Kidney tubule cell (primary cell): ENCODE measurements around the gene MTRR.

ENCODE experiments used
- DNase-seq: peaks from one replicate; pipeline ENCODE4 v3.0.0-alpha.2; 2018; ENCODE audit warnings: low spot score

MTRR gene

DNA sequence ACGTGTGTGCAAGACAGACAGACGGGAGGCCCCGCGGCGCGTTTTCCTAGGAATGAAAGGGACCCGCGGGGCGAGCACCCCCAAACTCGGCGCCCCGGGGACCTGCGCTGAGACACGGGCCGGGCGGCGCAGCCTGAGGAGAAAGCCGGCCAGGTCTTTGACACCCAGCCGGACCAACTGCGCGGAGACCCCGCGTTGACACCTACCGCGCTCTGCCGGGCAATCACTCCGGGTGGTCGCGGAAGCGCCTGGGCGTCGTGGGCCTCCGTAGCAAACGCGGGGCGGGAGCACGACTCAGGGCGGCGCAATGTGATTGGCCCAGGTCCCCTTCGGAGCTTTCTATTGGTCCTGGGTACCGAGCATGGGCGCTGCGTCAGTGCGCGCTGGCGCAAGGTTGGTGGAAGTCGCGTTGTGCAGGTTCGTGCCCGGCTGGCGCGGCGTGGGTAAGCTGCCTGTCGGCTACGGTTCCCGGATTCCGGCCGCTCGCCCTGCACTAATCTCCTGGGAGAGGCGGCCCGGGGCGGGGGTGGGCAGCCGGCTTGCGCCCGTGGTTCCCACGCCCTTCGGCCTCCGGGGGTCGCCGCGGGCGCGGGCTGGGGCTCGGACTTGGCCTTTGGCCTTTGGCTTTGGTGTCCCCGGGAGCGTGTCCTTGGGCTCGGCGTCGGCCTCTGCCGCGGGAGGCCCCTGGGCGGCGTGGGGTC lies at the start of gene MTRR, which contains the start of gene FASTKD3:
TSS of gene MTRR (plus strand) at position 376 of the 701 bp plus-strand sequence. CDS start 1,647 bp downstream, outside the sequence.
TSS of gene FASTKD3 (minus strand) at position 259 of the 701 bp plus-strand sequence. CDS start 948 bp downstream, outside the sequence.
- peak; percentile 93 for DNase-seq

DNA sequence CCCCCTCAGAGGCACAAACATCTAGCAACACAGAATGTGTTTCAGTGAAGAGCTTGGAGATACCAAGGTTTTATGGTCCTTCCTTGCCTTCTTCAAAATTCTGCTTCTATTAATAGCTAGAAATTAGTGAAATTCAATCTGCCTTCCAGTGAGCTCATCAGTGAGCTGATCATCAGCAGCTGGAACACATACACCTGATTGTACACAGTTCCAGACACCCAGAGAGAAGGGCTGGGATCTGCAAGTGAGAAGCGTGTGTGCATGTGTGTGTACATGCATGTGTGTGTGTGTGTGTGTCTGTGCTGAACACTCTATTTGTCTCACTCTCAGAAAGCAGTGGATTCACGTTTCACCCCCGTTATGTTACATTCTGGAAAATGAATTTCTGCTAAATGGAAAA lies 46.5 kb upstream of the MTRR start:
- DNase-seq, result no peak

DNA sequence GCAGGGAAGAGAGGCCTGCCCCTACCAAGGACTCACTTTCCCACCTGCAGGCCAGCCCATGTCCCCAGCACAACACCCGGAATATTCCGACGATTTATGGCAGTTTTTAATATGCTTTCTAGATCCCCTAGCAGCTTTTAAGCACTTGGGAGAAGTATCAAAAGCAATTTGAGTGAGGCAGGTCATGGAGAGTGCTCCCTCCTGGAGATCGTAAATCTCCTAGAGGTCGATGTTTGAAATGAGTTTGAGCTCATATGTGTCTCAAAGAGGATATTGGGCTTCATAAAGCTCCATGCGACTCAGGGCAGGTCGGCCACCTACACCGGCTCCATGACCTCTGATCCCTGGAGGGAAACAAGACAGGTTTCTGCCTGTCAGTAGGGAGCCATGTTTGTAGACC lies 45.4 kb upstream of the MTRR start:
- DNase-seq, result no peak

DNA sequence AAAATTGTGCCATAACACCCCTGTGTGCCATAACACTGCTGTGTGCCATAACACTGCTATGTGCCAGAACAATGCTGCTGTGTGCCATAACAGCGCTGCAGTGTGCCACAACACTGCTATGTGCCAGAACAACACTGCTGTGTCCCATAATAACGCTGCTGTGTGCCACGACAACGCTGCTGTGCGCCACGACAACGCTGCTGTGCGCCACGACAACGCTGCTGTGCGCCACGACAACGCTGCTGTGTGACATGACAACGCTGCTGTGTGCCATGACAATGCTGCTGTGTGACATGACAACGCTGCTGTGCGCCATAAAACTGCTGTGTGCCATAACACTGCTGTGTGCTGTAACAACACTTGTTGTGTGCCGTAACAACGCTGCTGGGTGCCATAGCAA lies 44.0 kb upstream of the MTRR start:
- DNase-seq, result no peak

DNA sequence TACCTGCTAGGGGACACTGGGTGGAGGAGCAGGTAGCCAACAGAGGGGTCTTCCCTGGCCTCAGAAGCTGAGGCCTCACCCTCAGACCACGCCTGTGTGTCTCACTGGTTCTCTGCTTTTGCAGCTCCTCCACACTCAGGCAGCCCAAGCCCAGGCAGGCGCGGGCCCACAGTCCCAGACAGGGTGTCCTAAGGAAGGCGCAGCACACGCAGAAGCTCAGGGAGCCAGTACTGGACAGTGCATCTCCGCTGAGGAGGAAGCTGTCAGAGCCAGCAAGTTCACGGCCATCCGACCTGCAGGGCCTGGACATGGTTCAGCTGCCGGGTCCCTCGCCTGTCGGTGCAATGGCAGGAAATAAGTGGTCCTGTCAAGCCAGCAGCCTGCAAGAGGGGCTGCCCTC lies 43.3 kb upstream of the MTRR start:
- no peak for DNase-seq

DNA sequence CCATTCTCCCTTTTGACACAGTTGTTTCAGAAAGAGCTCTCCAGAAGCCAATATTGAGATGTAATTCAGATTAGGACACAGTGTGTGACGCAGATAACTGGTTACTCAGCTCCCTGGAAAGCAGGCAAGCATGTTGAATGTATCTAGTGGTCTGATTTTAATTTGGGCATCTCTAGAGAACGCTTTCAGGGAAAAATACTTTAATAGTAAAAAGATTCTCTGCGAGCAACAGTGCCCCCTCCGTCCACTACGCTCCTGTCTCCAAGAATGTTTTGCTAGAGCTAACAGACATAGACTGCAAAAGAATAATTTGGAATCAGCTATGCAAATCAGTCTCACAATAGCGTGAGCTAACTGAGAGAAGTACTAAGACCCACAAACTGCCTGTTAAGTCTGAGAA lies 41.3 kb upstream of the MTRR start:
- no peak for DNase-seq

DNA sequence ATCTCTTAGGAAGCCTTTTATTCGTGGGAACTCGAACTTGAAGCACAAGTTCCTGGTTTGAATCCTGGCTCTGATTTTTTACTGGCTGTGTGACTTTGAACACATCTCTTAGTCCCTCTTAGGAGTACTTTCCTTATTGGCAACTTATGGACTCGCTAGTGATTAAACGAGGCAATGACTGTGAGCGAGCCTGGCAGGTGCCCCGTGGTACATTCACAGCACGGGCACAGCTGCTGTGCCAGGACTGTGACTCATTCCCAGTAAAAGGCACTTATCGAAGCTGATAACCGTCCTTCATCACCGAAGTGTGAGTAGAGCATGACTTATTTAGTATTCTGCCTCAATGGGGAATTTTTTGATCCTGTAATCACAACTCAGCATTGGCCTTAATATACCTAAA lies 40.7 kb upstream of the MTRR start:
- DNase-seq, result no peak

DNA sequence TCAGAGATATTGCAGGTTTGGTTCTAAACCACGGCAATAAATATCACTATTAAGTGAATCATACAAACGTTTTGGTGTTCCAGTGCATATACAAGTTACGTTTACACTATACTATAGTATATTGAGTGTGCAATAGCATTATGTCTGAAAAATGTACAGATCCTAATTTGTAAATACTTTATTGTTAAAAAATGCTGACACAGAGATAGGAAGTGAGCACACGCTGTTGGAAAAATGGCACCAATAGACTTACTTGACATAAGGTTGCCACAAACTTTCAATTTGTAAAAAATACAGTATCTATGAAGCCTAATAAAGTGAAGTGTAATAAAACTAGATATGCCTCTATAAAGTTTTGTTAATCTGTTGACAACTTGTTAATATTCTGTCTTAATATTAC lies 34.0 kb upstream of the MTRR start:
- no peak for DNase-seq

DNA sequence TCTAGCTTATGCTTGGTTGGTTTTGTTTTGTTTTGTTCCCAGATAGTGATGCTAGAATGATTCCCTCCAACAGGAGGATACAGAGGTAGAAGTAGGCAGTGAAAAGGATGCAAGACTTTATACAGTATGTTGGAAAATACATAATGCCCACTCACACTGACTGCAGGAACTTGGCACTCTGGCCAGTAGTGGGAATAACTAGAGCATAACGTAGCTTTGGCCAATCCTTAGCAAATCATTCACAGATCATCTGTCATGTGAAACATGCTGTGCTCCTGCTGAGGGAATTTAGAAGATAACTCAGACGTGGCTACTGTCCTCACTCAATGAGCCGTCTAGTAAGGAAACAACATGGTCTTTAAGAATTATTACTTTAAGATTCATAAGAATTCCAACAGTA lies 31.5 kb upstream of the MTRR start:
- DNase-seq, result peak; percentile 87

DNA sequence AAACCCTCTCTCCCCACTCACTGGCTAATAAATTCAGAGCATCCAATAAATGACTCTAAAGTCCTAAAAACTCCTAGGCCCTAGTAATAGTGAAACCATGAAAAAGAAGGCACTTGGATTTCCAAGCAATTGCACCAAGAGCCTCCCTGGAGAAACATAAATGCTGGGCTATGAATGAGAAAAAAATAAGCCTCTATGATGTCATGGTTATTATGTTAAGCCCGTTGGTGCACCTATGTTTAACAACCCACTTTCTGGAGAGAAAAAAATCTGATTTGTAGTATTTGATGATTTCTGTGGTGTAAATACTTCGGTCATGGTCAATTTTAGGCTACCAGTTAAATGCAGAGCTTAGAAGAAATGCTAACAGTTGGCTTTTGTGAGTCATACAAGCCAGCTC lies 26.4 kb upstream of the MTRR start:
- DNase-seq, result no peak

DNA sequence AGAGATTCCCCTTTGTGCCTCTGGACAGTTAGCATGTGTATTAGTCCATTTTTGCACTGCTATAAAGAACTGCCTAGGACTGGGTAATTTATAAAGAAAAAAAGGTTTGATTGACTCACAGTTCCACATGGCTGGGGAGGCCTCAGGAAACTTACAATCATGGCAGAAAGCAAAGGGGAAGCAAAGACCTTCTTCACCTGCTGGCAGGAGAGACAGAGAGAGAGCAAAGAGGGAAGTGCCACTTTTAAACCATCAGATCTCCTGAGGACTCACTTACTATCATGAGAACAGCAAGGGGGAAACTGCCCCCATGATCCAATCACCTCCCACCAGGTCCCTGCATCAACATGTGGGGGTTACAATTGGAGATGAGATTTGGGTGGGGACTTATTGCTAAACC lies 24.0 kb upstream of the MTRR start:
- no peak for DNase-seq

DNA sequence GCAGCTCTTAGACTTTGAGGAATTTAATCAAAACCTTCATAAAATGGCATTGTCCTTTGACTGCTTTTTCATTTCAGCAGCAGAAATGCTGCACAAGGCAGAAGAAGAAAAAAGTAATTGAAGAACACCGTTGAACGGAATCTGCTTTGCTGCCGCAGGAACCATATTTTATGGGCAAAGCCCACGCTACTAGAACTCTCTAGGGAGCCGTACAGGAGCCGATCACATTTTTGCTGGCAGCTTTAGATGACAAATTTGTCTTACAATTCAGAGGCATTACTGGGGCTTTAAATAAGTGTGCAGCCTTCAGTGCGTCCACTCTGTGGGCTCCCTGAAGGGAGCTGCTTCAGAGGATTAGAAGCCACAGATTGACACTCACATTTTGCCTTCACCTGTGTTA lies 23.4 kb upstream of the MTRR start:
- no peak for DNase-seq

DNA sequence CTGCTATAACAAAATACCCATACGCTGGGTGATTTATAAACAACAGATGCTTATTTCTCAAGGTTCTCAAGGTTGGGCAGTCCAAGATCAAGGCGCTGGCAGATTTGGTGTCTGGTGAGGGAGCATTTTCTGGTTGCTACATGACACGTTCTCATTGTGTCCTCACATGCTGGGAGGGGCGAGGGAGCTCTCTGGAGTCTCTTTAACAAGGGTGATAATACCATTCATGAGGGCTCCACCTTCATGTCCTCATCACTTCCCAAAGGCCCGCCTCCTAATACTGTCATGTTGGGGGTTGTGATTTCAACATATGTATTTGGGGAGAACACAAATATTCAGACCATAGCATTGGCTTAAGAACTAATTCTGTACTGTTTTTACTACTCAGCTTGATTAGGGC lies 22.6 kb upstream of the MTRR start:
- DNase-seq, result no peak

DNA sequence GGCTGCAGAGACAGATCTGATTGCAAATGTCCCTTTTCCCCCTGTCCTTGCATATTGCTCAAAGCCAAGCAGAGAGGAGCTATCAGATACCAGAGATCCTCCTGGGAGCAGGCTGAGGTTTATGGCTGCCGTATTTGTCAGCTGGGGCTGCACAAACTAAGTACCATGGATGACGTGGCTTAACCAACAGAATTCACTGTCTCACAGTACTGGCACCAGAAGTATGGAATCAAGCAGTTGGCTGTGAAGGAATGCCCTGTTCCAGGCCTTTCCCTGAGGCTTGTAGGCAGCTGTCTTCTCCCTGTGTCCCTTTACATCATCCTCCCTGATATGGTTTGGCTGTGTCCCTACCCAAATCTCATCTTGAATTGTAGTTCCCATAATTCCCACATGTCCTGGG lies 20.7 kb upstream of the MTRR start:
- no peak for DNase-seq

DNA sequence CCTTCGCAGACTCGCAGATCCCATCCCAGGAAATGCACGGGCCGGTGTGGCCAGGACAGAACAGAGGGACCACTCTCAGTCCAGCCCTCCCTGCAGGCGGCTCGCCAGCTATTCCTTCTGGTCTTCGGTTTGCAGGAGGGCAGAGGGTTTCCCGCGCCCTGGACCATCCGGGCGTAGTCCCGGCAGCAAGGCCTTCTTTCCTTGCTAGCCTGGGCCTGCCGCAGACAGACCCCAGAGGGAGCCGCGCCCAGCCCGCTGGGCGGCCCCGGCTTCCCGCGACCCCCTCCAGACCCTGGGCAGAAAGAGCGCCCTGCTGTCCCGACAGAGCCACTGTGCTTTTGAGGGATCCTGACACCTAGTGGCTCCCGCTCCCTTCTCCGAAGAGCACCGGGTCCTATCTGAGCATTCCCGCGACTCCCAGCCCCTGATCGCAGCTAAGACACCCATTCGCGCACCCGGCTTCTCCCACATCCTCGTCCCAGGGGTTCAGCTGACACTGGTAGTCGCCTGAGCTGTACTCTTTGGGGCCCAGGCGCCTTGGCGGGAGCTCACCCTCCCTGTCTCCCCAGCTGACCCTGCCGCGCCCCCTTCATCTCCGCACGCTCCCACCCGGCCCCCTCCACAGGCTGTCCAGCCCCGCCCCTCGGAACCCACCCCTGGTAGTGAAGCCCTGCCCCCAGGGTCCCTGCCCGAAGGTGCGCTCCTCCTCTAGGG lies 19.1 kb upstream of the MTRR start:
- no peak for DNase-seq

DNA sequence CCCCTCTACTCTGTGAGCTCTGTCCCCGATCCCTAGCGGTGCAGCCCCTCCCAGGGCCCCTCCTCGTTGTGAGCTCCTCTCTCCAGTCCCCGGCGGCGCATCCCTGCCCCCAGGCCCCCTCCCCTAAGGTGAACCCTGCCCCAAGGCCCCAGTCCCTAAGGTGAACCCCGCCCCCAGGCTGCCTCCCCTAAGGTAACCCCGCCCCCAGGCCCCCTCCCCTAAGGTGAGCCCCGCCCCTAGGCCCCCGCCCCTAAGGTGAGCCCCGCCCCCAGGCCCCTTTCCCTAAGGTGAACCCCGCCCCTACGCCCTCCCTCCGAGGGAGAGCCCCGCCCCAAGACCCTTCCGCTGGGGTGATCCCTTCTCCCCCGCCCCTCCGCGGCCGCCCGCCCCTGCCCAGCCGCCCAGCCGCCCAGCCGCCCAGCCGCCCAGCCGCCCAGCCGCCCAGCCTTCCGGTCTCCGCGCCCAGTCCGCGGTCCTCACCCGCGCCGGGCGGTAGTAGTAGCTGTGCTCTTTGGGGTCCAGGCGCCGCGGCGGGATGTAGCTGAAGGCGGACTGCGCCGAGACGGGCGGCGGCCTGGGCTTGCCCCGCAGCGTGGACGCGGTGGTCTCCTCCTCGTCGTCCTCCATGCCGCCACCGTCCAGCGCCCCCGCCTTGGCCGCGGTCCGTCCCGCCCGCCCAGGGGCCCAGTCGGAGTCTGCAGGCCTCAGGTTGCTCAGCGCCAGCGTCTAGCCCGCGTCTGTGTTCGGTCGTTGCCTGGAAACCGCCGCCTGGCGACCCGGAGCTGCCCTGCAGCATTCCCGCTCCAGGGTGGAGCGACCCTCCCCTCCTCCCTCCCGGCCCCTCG lies 18.3 kb upstream of the MTRR start, which contains the start of gene CFAP90:
TSS of gene CFAP90 (minus strand) at position 739 of the 845 bp plus-strand sequence. CDS start at position 627, 112 bp downstream.
- peak; percentile 53 for DNase-seq

DNA sequence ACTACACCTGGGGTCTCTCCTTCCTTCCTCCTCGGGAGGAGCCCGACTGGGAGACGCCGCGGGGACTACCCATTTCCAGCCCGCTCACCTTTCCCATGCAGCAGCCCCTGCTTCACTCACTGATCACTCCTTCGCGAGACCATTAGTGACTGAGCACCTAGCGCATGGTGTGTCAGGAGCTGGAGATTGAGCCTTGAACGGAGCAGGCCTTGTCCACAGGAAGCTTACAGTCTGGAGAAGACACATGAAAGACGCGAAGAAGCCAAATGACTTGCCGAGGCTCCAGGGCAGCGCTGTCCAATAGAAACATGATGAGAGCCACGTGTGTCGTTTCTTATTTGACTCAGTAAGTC lies 17.7 kb upstream of the MTRR start:
- no peak for DNase-seq

DNA sequence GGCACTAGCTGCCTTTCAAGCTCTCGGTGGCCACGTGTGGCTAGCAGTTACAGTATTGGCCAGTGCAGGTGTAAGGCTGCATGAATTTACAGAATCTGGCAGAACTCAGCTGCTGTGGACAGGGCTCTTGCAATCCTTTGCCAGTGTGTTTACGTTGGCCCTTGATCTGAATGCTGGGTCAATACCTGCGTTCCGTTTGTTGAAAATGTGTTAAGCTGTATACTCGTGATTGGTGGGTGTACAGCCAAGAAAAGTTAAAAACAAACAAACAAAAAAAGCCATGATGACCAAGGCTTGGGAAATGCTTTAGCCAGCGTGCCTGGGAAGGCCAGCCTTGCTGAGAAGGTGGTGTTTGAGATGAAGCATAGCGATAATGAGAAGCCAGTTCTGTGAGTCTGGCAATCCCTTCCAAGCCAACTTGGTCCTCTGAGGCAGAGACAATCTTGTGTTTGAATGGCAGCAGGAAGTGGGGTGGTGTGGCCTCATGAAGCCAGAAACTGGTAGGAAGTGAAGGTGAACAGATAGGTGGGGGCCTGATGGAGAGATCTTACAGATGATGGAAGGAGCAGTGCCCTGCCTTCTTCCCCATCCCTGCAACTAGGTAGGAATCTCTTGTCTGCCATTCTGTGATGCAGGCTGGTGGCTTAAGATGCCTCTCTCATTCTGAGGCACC lies 17.2 kb upstream of the MTRR start:
- no peak for DNase-seq

DNA sequence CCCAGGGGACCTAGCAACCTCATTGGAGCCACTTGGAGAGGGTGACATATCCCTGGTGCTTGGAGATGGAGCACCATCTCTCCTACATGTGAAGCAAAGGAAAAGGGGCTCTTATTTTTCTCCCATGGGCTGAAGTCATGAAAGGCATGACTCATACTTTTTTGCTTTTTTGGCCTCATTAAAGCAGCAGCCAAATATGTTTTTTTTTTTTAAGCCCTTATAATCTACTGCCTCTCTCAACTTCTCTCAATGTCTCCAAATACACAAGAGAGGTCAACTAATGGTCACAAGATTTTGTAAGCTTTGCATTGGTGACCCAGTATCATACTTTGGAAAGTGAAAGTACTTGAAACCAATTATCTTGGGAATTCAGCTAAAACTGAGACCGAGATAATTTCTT lies 16.4 kb upstream of the MTRR start:
- DNase-seq, result no peak

DNA sequence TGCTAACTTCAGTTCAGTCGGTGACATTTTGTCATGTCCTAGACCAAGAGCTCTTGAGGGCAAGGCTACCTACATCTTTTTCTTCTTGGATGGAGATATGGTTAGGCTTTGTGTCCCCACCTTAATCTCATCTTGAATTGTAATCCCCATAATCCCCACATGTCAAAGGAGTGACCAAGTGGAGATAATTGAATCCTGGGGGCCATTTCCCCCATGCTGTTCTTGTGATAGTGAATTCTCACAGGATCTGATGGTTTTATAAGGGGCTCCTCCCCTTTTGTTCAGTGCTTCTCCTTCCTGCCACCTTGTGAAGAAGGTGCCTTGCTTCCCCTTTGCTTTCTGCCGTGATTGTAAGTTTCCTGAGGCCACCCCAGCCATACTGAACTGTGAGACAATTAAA lies 16.0 kb upstream of the MTRR start:
- DNase-seq, result no peak

DNA sequence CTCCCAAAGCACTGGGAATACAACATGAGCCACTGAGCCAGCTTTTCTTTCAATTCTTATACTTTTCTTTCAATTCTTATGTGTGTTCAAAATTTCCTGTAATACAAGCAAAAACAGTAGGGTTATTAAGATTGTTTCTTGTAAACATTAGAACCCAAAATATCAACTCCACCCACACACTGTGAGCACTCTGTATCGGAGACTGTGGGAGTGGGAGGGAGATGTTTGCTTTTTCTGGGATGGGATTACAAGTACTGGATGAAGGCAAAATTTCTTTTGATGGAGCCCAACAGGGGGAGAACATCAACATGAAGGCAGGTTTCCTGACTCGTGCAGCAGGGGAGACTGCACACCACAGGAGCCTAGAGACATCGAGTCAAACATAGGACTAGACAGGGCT lies 13.3 kb upstream of the MTRR start:
- DNase-seq, result no peak

DNA sequence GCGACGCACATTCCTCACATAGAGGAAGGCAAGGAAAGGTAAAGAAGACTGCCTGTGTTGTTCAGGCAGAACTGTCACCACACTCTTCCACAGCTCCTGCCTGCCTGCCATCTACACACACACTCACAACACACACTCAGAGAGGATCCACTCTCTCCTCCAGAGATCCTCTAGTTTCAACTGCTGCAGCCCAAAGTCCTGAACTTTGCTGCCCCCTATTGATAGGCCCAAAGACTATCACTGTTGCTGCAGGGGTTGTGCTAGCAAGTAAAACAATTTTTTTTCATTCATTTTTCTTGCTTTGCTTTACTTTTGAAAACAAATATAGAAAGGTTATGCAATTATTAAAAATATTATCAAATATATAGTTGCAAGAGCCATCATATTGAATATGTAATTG lies 12.1 kb upstream of the MTRR start:
- DNase-seq, result peak; percentile 64
